SK-N-SH (cell line): ENCODE data around the gene SRF. TPM values are rescaled to one million over a fixed set of nuclear protein-coding genes. Genes with fewer than 3 reads are reported as not detected.

Experiments used
- CTCF ChIA-PET: fragments of 300-600, 350-600 bp; formaldehyde crosslinking; extraction: SDS; loops from one replicate; lab custom pipeline; 2021; lab: Yijun Ruan, JAX
- POLR2A ChIA-PET: fragments of 350-600 bp; sonication (Branson Sonifier 250); formaldehyde crosslinking; extraction: SDS; loops from one replicate; lab custom pipeline; 2020; ENCODE audit warnings: antibody characterized with exemption, inconsistent platforms; lab: Yijun Ruan, JAX
- DNase-seq: peaks from one replicate; pipeline ENCODE4 v3.0.0; 2012
- H2AFZ ChIP-seq: fragments of 200-600 bp; sonication (generic); 2 replicates; pipeline ENCODE4 v1.8.1; 2016; ENCODE audit warnings: antibody characterized with exemption, mild to moderate bottlenecking, low read depth
- H3F3A ChIP-seq: fragments of 200-600 bp; sonication (generic); replicated peaks from 2 replicates; pipeline ENCODE3; 2016; ENCODE audit warnings: antibody characterized with exemption, mild to moderate bottlenecking; ENCODE audit not compliant: insufficient read depth
- H3K27ac ChIP-seq, 2 experiments: fragments of 200-500 bp in 1 of 2; fragments of 200-600 bp in 1 of 2; sonication (Bioruptor generic) in 1 of 2; sonication (generic), shearing (Covaris generic) in 1 of 2; 2 replicates each; pipeline versions ENCODE4 v1.5.1 to v1.6.1; 2014 to 2016; ENCODE audit warnings: low read depth in 2 of 2, inconsistent platforms in 1 of 2, low read length in 1 of 2, mild to moderate bottlenecking in 1 of 2, mixed read lengths in 1 of 2
- H3K27me3 ChIP-seq: fragments of 200-600 bp; sonication (generic), shearing (Covaris generic); 2 replicates; pipeline ENCODE4 v1.6.1; 2016; ENCODE audit warnings: mixed run types; ENCODE audit not compliant: insufficient read depth
- H3K36me3 ChIP-seq, 2 experiments: fragments of 200-500 bp in 1 of 2; fragments of 200-600 bp in 1 of 2; sonication (Bioruptor generic) in 1 of 2; sonication (generic) in 1 of 2; replicated peaks in 1 of 2; 2 replicates each; pipeline versions ENCODE3 to v1.5.1; 2014 to 2016; ENCODE audit warnings: low read length in 1 of 2, mild to moderate bottlenecking in 1 of 2; ENCODE audit not compliant: insufficient read depth in 2 of 2, control insufficient read depth in 1 of 2
- H3K4me1 ChIP-seq, 2 experiments: fragments of 200-500 bp in 1 of 2; fragments of 200-600 bp in 1 of 2; sonication (Bioruptor generic) in 1 of 2; sonication (generic), shearing (Covaris generic) in 1 of 2; 2 replicates each; pipeline versions ENCODE4 v1.5.1 to v1.6.1; 2014 to 2016; ENCODE audit warnings: low read depth in 1 of 2, low read length in 1 of 2, mixed run types in 1 of 2; ENCODE audit not compliant: insufficient read depth in 2 of 2, control insufficient read depth in 1 of 2
- H3K4me2 ChIP-seq: fragments of 200-600 bp; sonication (generic), shearing (Covaris generic); 2 replicates; pipeline ENCODE4 v1.6.1; 2017; ENCODE audit warnings: mixed run types
- H3K4me3 ChIP-seq, 2 experiments: fragments of 200-500 bp in 1 of 2; fragments of 200-600 bp in 1 of 2; sonication (Bioruptor generic) in 1 of 2; sonication (generic), shearing (Covaris generic) in 1 of 2; 2 replicates each; pipeline versions ENCODE4 v1.5.1 to v1.8.1; 2014 to 2016; ENCODE audit warnings: low read depth in 2 of 2, inconsistent platforms in 1 of 2, low read length in 1 of 2, mild to moderate bottlenecking in 1 of 2, mixed read lengths in 1 of 2, moderate library complexity in 1 of 2
- H3K79me2 ChIP-seq: fragments of 200-600 bp; sonication (generic); 2 replicates; pipeline ENCODE4 v1.8.1; 2017; ENCODE audit warnings: mild to moderate bottlenecking; ENCODE audit not compliant: insufficient read depth
- H3K9ac ChIP-seq: fragments of 200-600 bp; sonication (generic); 2 replicates; pipeline ENCODE4 v1.6.1; 2017; ENCODE audit warnings: mixed run types
- H3K9me2 ChIP-seq: fragments of 200-600 bp; sonication (generic); 2 replicates; pipeline ENCODE4 v1.6.1; 2017; ENCODE audit warnings: mixed run types
- H3K9me3 ChIP-seq: fragments of 200-600 bp; sonication (generic); 2 replicates; pipeline ENCODE4 v1.6.1; 2017; ENCODE audit warnings: mixed run types, mild to moderate bottlenecking, moderate library complexity
- H4K20me1 ChIP-seq: fragments of 200-600 bp; sonication (generic); 2 replicates; pipeline ENCODE4 v1.6.1; 2017; ENCODE audit warnings: mild to moderate bottlenecking, mixed run types; ENCODE audit not compliant: insufficient read depth
- MAX ChIP-seq: IDR thresholded peaks from 2 replicates; pipeline ENCODE4 v1.4.0; 2012; ENCODE audit warnings: low read depth
- MXI1 ChIP-seq: IDR thresholded peaks from 2 replicates; pipeline ENCODE4 v1.6.1; 2012; ENCODE audit warnings: mild to moderate bottlenecking, low read depth, low read length, improper control_type of control experiment
- NFIC ChIP-seq: IDR thresholded peaks from 2 replicates; pipeline ENCODE4 v1.4.0; 2012; ENCODE audit warnings: borderline replicate concordance
- WGBS: methylation state at CpG from one replicate; pipeline ENCODE4 v1.1.6; 2017; ENCODE audit warnings: low lambda C conversion rate; 5-methylcytosine and 5-hydroxymethylcytosine counted together
- polyA plus RNA-seq, 3 experiments: library from polyadenylated mRNA; depleted of rRNA; stranded (reverse); fragments of >200 nt; gene quantifications; 2 replicates each; pipeline ENCODE4 v1.2.3, GENCODE V29; 2012

The SRF gene
- polyA plus RNA-seq, 1 of the 3 experiments (the other 2 are of a cell fraction): 31.7 TPM

- Histone ChIP-seq H4K20me1 (peaks cover 19% of the 10 kb centered on the region), H3K27me3 (no peaks in the 10 kb centered on the region), H3F3A (peaks cover 13% of the 10 kb centered on the region), H3K4me3 (peak overlapping the region; percentile 65 to 84), H3K9ac (peak overlapping the region; percentile 87), H3K79me2 (peaks cover 44% of the 10 kb centered on the region), H3K4me2 (peak overlapping the region; percentile 89), H3K27ac (peak overlapping the region; percentile 82 to 91; a peak in 3 of 4 replicates), H3K9me3 (no peaks in the 10 kb centered on the region), H3K9me2 (no peaks in the 10 kb centered on the region), H3K4me1 (peaks cover 20 to 30% of the 10 kb centered on the region in 2 experiments), H3K36me3 (peaks cover 15 to 21% of the 10 kb centered on the region in 2 experiments), H2AFZ (no peak overlapping the region)
- TF ChIP-seq NFIC: no peak
- peak; percentile 61; the same call in 1 of the 2 replicates for TF ChIP-seq MXI1
- peak; percentile 46; the same call in 1 of the 2 replicates for TF ChIP-seq MAX
- peak; percentile 74 for DNase-seq
- CTCF ChIA-PET: interaction anchor here (1.0 to 2.3 kb wide), 8 partner anchors 8 to 271 kb away, joined by 3 to 8 read pairs (median 4); partner anchors contain the start of genes CUL9 and DNPH1
- POLR2A ChIA-PET: interaction anchor here (0.6 to 1.2 kb wide), 4 partner anchors 10 to 249 kb away, joined by 3 to 7 read pairs (median 4); partner anchors contain the start of genes CUL9 and ZNF318
- WGBS: 2% methylated on average over 32 of the region's 46 CpGs
Observed at GRCh38 chr6:43172104-43173007, 1.3 kb downstream of the SRF start.

GRCh38 chr6:43173591-43174262 is 2.7 kb downstream of the SRF start:
- peak overlapping the region; percentile 68 to 91 for H3K27ac ChIP-seq
- H2AFZ ChIP-seq: no peak overlapping the region
- H3K9me2 ChIP-seq: no peaks in the 10 kb centered on the region
- H3K4me2 ChIP-seq: peak overlapping the region; percentile 89
- no peaks in the 10 kb centered on the region for H3K27me3 ChIP-seq
- H3K36me3 ChIP-seq: peaks cover 19 to 31% of the 10 kb centered on the region in 2 experiments
- H3F3A ChIP-seq: peaks cover 13% of the 10 kb centered on the region
- H4K20me1 ChIP-seq: peaks cover 19% of the 10 kb centered on the region
- 81% methylated on average over 4 of the region's 11 CpGs for WGBS
- peak overlapping the region; percentile 87; the same call in 1 of the 2 replicates for H3K9ac ChIP-seq
- ChIA-PET CTCF (interaction anchor here (1.4 to 2.3 kb wide), 5 partner anchors 7 to 272 kb away, joined by 3 to 7 read pairs (median 6); partner anchors contain the start of gene DNPH1), POLR2A (interaction anchor here (0.9 to 1.4 kb wide), 2 partner anchors 9 to 159 kb away, joined by 3 read pairs; no protein-coding TSS in a partner anchor)
- no peak for TF ChIP-seq MAX
- DNase-seq: no peak
- H3K4me3 ChIP-seq: peak overlapping the region; percentile 65 to 84
- H3K79me2 ChIP-seq: peaks cover 44% of the 10 kb centered on the region
- no peaks in the 10 kb centered on the region for H3K9me3 ChIP-seq
- peaks cover 20 to 27% of the 10 kb centered on the region in 2 experiments for H3K4me1 ChIP-seq
